Measurements from ENCODE around the gene FAF2.
A peak's percentile ranks its signal among the peaks of the same experiment; 100 is the strongest.

FAF2 gene

GRCh38 chr5:176521286-176521685 lies 73.1 kb downstream of the FAF2 start:
- no peak for DNase-seq
- Histone ChIP-seq H3K9me3 (ENCODE audit: insufficient read depth, low read length, severe bottlenecking) (no peaks in the 10 kb centered on the region), H3K4me2 (ENCODE audit: insufficient read depth, low read length) (no peak overlapping the region), H3K79me2 (ENCODE audit: insufficient read depth, low read length) (no peaks in the 10 kb centered on the region), H3K9ac (ENCODE audit: low read depth, low read length) (no peak overlapping the region), H2AFZ (ENCODE audit: low read depth, low read length) (no peak overlapping the region), H3K36me3 (ENCODE audit: insufficient read depth, low read length) (no peaks in the 10 kb centered on the region), H3K4me3 (ENCODE audit: low read depth in 1 of 2, low read length in 2 of 2) (no peak overlapping the region), H3K27ac (ENCODE audit: low read length) (no peak overlapping the region), H3K27me3 (ENCODE audit: insufficient read depth, low read length, poor library complexity) (no peaks in the 10 kb centered on the region), H3K4me1 (ENCODE audit: insufficient read depth, low read length) (no peaks in the 10 kb centered on the region), H4K20me1 (ENCODE audit: insufficient read depth, low read length) (no peaks in the 10 kb centered on the region)
- TF ChIP-seq EZH2 (IDR thresholded peaks at IDR 0.05; ENCODE audit: borderline replicate concordance, low read depth, low read length, severe bottlenecking) (no peak), CTCF (IDR thresholded peaks at IDR 0.05; ENCODE audit: borderline replicate concordance, extremely low read depth, low read length, poor library complexity, severe bottlenecking) (no peak)
- ATAC-seq (ENCODE audit: insufficient read depth, low read depth), result no peak

- Histone ChIP-seq H3K4me1 (ENCODE audit: insufficient read depth, low read length) (no peaks in the 10 kb centered on the region), H3K79me2 (ENCODE audit: insufficient read depth, low read length) (no peaks in the 10 kb centered on the region), H4K20me1 (ENCODE audit: insufficient read depth, low read length) (no peaks in the 10 kb centered on the region), H2AFZ (ENCODE audit: low read depth, low read length) (0 out of 2 replicates have a peak overlapping the region, but pooled peaks have one; percentile 1), H3K9me3 (ENCODE audit: insufficient read depth, low read length, severe bottlenecking) (no peaks in the 10 kb centered on the region), H3K27me3 (ENCODE audit: insufficient read depth, low read length, poor library complexity) (no peaks in the 10 kb centered on the region), H3K4me3 (ENCODE audit: low read depth in 1 of 2, low read length in 2 of 2) (no peak overlapping the region), H3K27ac (ENCODE audit: low read length) (no peak overlapping the region), H3K4me2 (ENCODE audit: insufficient read depth, low read length) (no peak overlapping the region), H3K36me3 (ENCODE audit: insufficient read depth, low read length) (no peaks in the 10 kb centered on the region), H3K9ac (ENCODE audit: low read depth, low read length) (no peak overlapping the region)
- ATAC-seq (ENCODE audit: insufficient read depth, low read depth) (no peak), DNase-seq (no peak)
- TF ChIP-seq EZH2 (IDR thresholded peaks at IDR 0.05; ENCODE audit: borderline replicate concordance, low read depth, low read length, severe bottlenecking) (no peak), CTCF (IDR thresholded peaks at IDR 0.05; ENCODE audit: borderline replicate concordance, extremely low read depth, low read length, poor library complexity, severe bottlenecking) (no peak)
Measured at GRCh38 chr5:176521699-176522263, 73.6 kb downstream of the FAF2 start.

- Histone ChIP-seq H3K27me3 (ENCODE audit: insufficient read depth, low read length, poor library complexity) (no peaks in the 10 kb centered on the region), H3K4me3 (ENCODE audit: low read depth in 1 of 2, low read length in 2 of 2) (no peak overlapping the region), H3K4me1 (ENCODE audit: insufficient read depth, low read length) (no peaks in the 10 kb centered on the region), H3K9me3 (ENCODE audit: insufficient read depth, low read length, severe bottlenecking) (no peaks in the 10 kb centered on the region), H3K27ac (ENCODE audit: low read length) (no peak overlapping the region), H3K36me3 (ENCODE audit: insufficient read depth, low read length) (peaks cover 22% of the 10 kb centered on the region), H3K4me2 (ENCODE audit: insufficient read depth, low read length) (no peak overlapping the region), H4K20me1 (ENCODE audit: insufficient read depth, low read length) (peaks cover 8% of the 10 kb centered on the region), H3K9ac (ENCODE audit: low read depth, low read length) (no peak overlapping the region), H3K79me2 (ENCODE audit: insufficient read depth, low read length) (no peaks in the 10 kb centered on the region), H2AFZ (ENCODE audit: low read depth, low read length) (no peak overlapping the region)
- ATAC-seq (ENCODE audit: insufficient read depth, low read depth), result no peak
- DNase-seq, result no peak
- TF ChIP-seq EZH2 (IDR thresholded peaks at IDR 0.05; ENCODE audit: borderline replicate concordance, low read depth, low read length, severe bottlenecking), result no peak
- no peak for TF ChIP-seq CTCF (IDR thresholded peaks at IDR 0.05; ENCODE audit: borderline replicate concordance, extremely low read depth, low read length, poor library complexity, severe bottlenecking)
Measured at GRCh38 chr5:176524138-176524537, 76.0 kb downstream of the FAF2 start.
